Measurements from ENCODE around the gene MRPS33.

MRPS33 gene

DNA sequence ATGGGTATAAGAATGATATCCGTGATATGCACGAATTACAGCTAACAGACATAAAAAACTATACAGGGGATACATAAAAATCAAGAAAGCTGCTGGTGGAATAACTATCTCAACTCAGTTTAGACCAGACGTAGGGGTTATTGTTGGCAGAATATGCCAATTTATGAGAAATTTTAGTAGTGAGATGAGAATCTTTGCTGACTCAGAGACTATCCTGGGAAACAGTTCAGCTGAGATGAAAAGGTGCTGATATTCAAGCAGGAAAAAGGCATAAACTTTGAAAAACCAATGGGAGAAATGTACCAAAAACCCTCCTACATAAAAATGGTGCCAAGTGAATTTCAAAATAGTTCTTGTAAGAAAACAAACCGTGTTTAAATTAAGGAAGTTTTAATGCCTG, 3.3 kb downstream of the MRPS33 start:
- DNase-seq (ENCODE audit: low read depth) = no peak
- no peak overlapping the region for H3K9ac ChIP-seq (ENCODE audit: low read length)
- H3K4me3 ChIP-seq (ENCODE audit: low read length) = no peak overlapping the region

DNA sequence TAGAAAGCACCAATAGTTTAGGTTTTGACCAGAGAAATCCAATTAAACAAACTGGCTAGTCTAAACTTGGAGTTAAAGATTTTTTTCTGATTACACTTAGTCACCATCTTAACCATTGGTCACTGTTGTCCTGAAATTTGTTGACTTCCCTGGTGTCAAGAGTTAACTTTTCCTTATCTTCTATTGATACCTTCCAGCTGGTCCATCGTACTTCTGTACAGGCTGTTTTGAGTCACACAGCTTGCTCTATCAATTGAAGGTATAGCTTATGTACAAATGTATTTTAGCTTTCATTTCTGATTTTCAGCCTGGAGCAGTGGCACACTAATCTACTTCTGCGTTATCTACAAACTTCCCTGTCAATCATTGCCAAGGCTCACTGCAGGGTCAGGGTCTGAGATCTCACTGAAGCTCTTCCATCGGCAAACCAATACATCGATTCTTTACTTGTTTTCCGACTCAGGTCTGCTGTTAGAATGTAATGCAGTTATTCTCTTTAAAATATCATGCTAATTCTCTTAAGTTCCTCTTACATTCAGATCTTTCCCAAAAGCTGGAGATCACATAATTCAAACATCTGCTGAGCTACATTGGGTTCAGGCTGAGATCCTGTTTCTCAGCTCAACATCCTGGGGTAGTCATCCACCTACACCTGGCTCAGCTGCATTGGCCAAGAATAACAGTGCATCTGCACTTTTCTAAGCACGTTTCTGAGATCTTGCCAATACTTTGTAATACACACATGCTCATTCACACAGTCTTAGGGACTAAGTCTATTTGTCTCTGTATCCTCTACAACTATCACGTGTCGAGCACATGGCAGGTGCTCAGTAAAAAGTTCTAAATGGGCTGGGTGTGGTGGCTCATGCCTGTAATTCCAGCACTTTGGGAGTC, 11.3 kb downstream of the MRPS33 start:
- Histone ChIP-seq H3K36me3 (ENCODE audit: control insufficient read depth, insufficient read depth, low read length, severe bottlenecking) (peaks cover 30% of the 10 kb centered on the region), H3K27me3 (replicated peaks; ENCODE audit: control insufficient read depth, insufficient read depth, low read length) (peaks cover 7% of the 10 kb centered on the region)

More for the DNA sequence above, 3.3 kb downstream of the MRPS33 start:
- Histone ChIP-seq H3K4me1 (ENCODE audit: control insufficient read depth, insufficient read depth, low read length) (peaks cover 26% of the 10 kb centered on the region), H3K27me3 (replicated peaks; ENCODE audit: control insufficient read depth, insufficient read depth, low read length) (no peaks in the 10 kb centered on the region), H3K9me3 (ENCODE audit: control insufficient read depth, low read length) (no peaks in the 10 kb centered on the region), H3K36me3 (ENCODE audit: control insufficient read depth, insufficient read depth, low read length, severe bottlenecking) (peaks cover 26% of the 10 kb centered on the region)

GRCh38 chr7:141001546-141001945, 13.2 kb downstream of the MRPS33 start:
- Histone ChIP-seq H3K27me3 (replicated peaks; ENCODE audit: control insufficient read depth, insufficient read depth, low read length) (peaks cover 7% of the 10 kb centered on the region), H3K36me3 (ENCODE audit: control insufficient read depth, insufficient read depth, low read length, severe bottlenecking) (peaks cover 12% of the 10 kb centered on the region), H3K4me3 (ENCODE audit: low read length) (no peak overlapping the region), H3K4me1 (ENCODE audit: control insufficient read depth, insufficient read depth, low read length) (peaks cover 5% of the 10 kb centered on the region), H3K9me3 (ENCODE audit: control insufficient read depth, low read length) (no peaks in the 10 kb centered on the region), H3K9ac (ENCODE audit: low read length) (no peak overlapping the region)
- no peak for DNase-seq (ENCODE audit: low read depth)

More for the DNA sequence above, 11.3 kb downstream of the MRPS33 start:
- no peaks in the 10 kb centered on the region for H3K4me1 ChIP-seq (ENCODE audit: control insufficient read depth, insufficient read depth, low read length)
- no peak for DNase-seq (ENCODE audit: low read depth)
- no peak overlapping the region for H3K9ac ChIP-seq (ENCODE audit: low read length)
- no peaks in the 10 kb centered on the region for H3K9me3 ChIP-seq (ENCODE audit: control insufficient read depth, low read length)
- no peak overlapping the region for H3K4me3 ChIP-seq (ENCODE audit: low read length)

- Histone ChIP-seq H3K4me3 (ENCODE audit: low read length) (no peak overlapping the region), H3K27me3 (replicated peaks; ENCODE audit: control insufficient read depth, insufficient read depth, low read length) (peaks cover 7% of the 10 kb centered on the region), H3K36me3 (ENCODE audit: control insufficient read depth, insufficient read depth, low read length, severe bottlenecking) (peaks cover 8% of the 10 kb centered on the region), H3K4me1 (ENCODE audit: control insufficient read depth, insufficient read depth, low read length) (peaks cover 5% of the 10 kb centered on the region), H3K9ac (ENCODE audit: low read length) (no peak overlapping the region), H3K9me3 (ENCODE audit: control insufficient read depth, low read length) (no peaks in the 10 kb centered on the region)
- no peak for DNase-seq (ENCODE audit: low read depth)
Measured at GRCh38 chr7:141001122-141001521, 13.6 kb downstream of the MRPS33 start.

- Histone ChIP-seq H3K4me3 (ENCODE audit: low read length) (no peak overlapping the region), H3K27me3 (replicated peaks; ENCODE audit: control insufficient read depth, insufficient read depth, low read length) (peaks cover 7% of the 10 kb centered on the region), H3K36me3 (ENCODE audit: control insufficient read depth, insufficient read depth, low read length, severe bottlenecking) (no peaks in the 10 kb centered on the region), H3K4me1 (ENCODE audit: control insufficient read depth, insufficient read depth, low read length) (peaks cover 5% of the 10 kb centered on the region), H3K9me3 (ENCODE audit: control insufficient read depth, low read length) (no peaks in the 10 kb centered on the region), H3K9ac (ENCODE audit: low read length) (no peak overlapping the region)
- DNase-seq (ENCODE audit: low read depth) = no peak
Measured at GRCh38 chr7:140998715-140999114, 16.0 kb downstream of the MRPS33 start.

DNA sequence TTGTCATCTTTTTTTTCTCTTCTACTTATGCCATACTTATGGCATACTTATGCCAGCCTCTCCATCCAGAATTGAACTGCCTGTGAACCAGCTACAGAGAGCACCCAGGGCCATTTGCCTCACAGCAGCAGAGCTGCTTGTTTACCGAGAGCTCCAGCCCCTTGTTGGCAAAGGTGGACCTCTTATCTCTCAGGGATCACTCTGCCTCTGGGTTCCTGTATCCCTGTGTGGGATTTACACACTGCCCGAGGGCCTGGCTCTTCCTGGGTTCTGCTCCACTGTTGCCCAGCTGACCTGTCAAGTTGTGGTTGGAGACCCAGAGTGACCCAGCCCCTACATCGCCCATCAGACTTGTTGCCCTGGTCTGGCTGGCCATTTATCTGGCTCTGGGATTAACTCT, 22.3 kb downstream of the MRPS33 start:
- Histone ChIP-seq H3K4me3 (ENCODE audit: low read length) (no peak overlapping the region), H3K4me1 (ENCODE audit: control insufficient read depth, insufficient read depth, low read length) (no peaks in the 10 kb centered on the region)
- DNase-seq (ENCODE audit: low read depth) = no peak

DNA sequence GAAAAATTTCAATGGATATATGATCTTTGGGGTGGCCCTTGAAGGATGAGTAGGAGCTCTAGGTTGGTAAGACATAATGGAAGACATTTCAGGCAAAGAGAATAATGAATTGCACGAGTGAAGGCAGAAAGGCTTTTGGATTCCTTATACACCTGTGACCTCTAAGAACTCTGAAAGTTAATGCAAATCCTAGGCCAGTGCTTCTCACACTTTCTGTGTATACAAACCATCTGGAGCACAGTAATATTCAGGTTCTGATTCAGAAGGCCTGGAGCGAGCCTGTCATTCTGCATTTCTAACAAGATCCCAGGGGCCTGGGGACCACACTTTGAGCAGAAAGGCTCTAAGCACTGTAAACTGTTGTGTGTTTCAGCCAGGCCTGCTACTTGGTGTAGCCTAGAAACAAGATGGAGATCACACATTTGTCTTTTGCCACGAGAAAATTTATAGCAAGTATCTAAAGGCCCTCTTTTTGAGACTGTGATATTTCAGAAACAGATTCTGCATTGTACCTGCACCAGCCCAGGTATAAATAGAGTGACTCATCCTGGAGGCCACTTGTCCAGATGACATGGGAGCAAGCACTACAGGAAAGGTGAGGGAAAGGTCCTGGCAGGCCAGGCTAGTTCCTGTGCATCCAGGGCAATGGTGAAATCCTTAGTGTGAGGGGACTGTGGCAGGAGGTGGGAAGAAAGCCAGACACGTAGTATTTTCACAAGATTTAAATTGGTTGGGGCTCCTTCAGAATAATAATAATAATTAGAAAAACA, 24.4 kb downstream of the MRPS33 start:
- no peak overlapping the region for H3K4me3 ChIP-seq (ENCODE audit: low read length)
- no peak overlapping the region for H3K9ac ChIP-seq (ENCODE audit: low read length)
- DNase-seq (ENCODE audit: low read depth) = no peak
- H3K27me3 ChIP-seq (replicated peaks; ENCODE audit: control insufficient read depth, insufficient read depth, low read length) = peaks cover 5% of the 10 kb centered on the region
- H3K36me3 ChIP-seq (ENCODE audit: control insufficient read depth, insufficient read depth, low read length, severe bottlenecking) = no peaks in the 10 kb centered on the region
- H3K4me1 ChIP-seq (ENCODE audit: control insufficient read depth, insufficient read depth, low read length) = no peaks in the 10 kb centered on the region
- no peaks in the 10 kb centered on the region for H3K9me3 ChIP-seq (ENCODE audit: control insufficient read depth, low read length)

More for the DNA sequence above, 22.3 kb downstream of the MRPS33 start:
- H3K9ac ChIP-seq (ENCODE audit: low read length) = no peak overlapping the region
- no peaks in the 10 kb centered on the region for H3K9me3 ChIP-seq (ENCODE audit: control insufficient read depth, low read length)
- H3K36me3 ChIP-seq (ENCODE audit: control insufficient read depth, insufficient read depth, low read length, severe bottlenecking) = no peaks in the 10 kb centered on the region
- H3K27me3 ChIP-seq (replicated peaks; ENCODE audit: control insufficient read depth, insufficient read depth, low read length) = peaks cover 5% of the 10 kb centered on the region

- no peak overlapping the region for H3K4me3 ChIP-seq (ENCODE audit: low read length)
- no peaks in the 10 kb centered on the region for H3K36me3 ChIP-seq (ENCODE audit: control insufficient read depth, insufficient read depth, low read length, severe bottlenecking)
- peaks cover 5% of the 10 kb centered on the region for H3K27me3 ChIP-seq (replicated peaks; ENCODE audit: control insufficient read depth, insufficient read depth, low read length)
- peaks cover 5% of the 10 kb centered on the region for H3K9me3 ChIP-seq (ENCODE audit: control insufficient read depth, low read length)
- no peaks in the 10 kb centered on the region for H3K4me1 ChIP-seq (ENCODE audit: control insufficient read depth, insufficient read depth, low read length)
- no peak for DNase-seq (ENCODE audit: low read depth)
- H3K9ac ChIP-seq (ENCODE audit: low read length) = no peak overlapping the region
Measured at GRCh38 chr7:140989068-140989467, 25.7 kb downstream of the MRPS33 start.

- Histone ChIP-seq H3K9me3 (ENCODE audit: control insufficient read depth, low read length) (peaks cover 9% of the 10 kb centered on the region), H3K36me3 (ENCODE audit: control insufficient read depth, insufficient read depth, low read length, severe bottlenecking) (no peaks in the 10 kb centered on the region), H3K4me1 (ENCODE audit: control insufficient read depth, insufficient read depth, low read length) (no peaks in the 10 kb centered on the region), H3K9ac (ENCODE audit: low read length) (no peak overlapping the region), H3K4me3 (ENCODE audit: low read length) (no peak overlapping the region), H3K27me3 (replicated peaks; ENCODE audit: control insufficient read depth, insufficient read depth, low read length) (no peaks in the 10 kb centered on the region)
- no peak for DNase-seq (ENCODE audit: low read depth)
Measured at GRCh38 chr7:140983802-140984201, 30.9 kb downstream of the MRPS33 start.

DNA sequence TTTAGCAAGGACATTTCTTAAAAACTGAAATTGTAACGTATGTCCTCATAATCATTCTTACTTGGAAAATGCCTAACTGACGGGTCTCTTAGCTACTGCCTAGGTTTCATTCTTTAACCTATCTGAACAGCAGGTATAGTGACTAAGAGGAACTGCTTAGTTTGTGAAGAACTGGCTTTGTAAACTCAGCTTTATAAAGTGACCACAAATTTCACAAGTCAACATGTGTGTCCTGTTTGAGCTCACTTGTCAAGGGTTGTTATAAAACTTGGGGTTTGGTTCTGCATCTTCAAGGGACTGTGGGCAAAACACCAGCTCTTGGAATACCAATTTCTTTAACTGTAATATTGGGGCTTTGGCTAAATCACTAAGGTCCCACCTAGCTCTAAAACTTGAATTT, 32.2 kb downstream of the MRPS33 start:
- no peak for DNase-seq (ENCODE audit: low read depth)
- no peaks in the 10 kb centered on the region for H3K27me3 ChIP-seq (replicated peaks; ENCODE audit: control insufficient read depth, insufficient read depth, low read length)

GRCh38 chr7:140981951-140982350, 32.8 kb downstream of the MRPS33 start:
- DNase-seq (ENCODE audit: low read depth) = no peak
- Histone ChIP-seq H3K9me3 (ENCODE audit: control insufficient read depth, low read length) (peaks cover 9% of the 10 kb centered on the region), H3K36me3 (ENCODE audit: control insufficient read depth, insufficient read depth, low read length, severe bottlenecking) (no peaks in the 10 kb centered on the region), H3K4me3 (ENCODE audit: low read length) (no peak overlapping the region), H3K4me1 (ENCODE audit: control insufficient read depth, insufficient read depth, low read length) (no peaks in the 10 kb centered on the region), H3K9ac (ENCODE audit: low read length) (no peak overlapping the region), H3K27me3 (replicated peaks; ENCODE audit: control insufficient read depth, insufficient read depth, low read length) (no peaks in the 10 kb centered on the region)

More for the DNA sequence above, 32.2 kb downstream of the MRPS33 start:
- Histone ChIP-seq H3K4me3 (ENCODE audit: low read length) (no peak overlapping the region), H3K9me3 (ENCODE audit: control insufficient read depth, low read length) (peaks cover 9% of the 10 kb centered on the region), H3K4me1 (ENCODE audit: control insufficient read depth, insufficient read depth, low read length) (no peaks in the 10 kb centered on the region), H3K36me3 (ENCODE audit: control insufficient read depth, insufficient read depth, low read length, severe bottlenecking) (no peaks in the 10 kb centered on the region), H3K9ac (ENCODE audit: low read length) (no peak overlapping the region)

All from adipocyte (in vitro differentiated cells).